ENCODE results near the gene NPHS1.

DNA sequence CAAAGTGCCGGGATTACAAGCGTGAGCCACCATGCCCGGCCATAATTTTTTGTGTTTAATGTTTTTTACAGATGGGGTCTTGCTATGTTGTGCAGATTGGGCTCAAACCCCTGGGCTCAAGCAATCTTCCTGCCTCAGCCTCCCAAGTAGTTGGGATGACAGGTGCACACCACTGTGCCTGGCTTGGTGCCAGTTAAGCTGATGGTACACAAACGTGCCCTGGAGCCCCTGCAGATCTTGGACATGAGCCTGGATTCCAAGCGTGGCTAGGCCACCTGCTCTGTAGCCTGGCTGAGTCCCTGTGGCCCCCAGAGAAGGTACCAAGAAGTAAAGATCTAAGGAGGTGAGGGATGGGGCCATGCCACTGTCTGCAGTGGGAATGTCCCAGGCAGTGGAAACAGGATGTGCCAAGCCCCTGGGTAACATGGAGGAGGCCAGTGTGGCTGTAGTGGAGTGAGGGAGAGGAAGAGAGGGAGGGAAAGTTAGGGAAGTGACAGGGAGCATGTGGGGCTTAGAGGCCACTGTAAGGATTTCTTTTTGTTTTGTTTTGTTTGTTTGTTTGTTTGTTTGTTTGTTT, 46.7 kb downstream of the NPHS1 start:
- TF ChIP-seq, protein P1, sequence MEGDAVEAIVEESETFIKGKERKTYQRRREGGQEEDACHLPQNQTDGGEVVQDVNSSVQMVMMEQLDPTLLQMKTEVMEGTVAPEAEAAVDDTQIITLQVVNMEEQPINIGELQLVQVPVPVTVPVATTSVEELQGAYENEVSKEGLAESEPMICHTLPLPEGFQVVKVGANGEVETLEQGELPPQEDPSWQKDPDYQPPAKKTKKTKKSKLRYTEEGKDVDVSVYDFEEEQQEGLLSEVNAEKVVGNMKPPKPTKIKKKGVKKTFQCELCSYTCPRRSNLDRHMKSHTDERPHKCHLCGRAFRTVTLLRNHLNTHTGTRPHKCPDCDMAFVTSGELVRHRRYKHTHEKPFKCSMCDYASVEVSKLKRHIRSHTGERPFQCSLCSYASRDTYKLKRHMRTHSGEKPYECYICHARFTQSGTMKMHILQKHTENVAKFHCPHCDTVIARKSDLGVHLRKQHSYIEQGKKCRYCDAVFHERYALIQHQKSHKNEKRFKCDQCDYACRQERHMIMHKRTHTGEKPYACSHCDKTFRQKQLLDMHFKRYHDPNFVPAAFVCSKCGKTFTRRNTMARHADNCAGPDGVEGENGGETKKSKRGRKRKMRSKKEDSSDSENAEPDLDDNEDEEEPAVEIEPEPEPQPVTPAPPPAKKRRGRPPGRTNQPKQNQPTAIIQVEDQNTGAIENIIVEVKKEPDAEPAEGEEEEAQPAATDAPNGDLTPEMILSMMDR (IDR thresholded peaks at IDR 0.05) = no peak
- TF ChIP-seq EZH2 (IDR thresholded peaks at IDR 0.05) = no peak
